Urinary bladder (tissue), 4 donors: ENCODE measurements around the gene GBP2. TPM values are rescaled to one million over a fixed set of nuclear protein-coding genes. Genes with fewer than 3 reads are reported as not detected.

Experiments used
- DNase-seq: peaks from one replicate; pipeline ENCODE4 v3.0.0-alpha.2; 2015; ENCODE audit errors: extremely low spot score
- H3K27ac ChIP-seq: one replicate; pipeline ENCODE4 v1.5.1; 2013; ENCODE audit warnings: low read depth, mild to moderate bottlenecking, moderate library complexity
- H3K36me3 ChIP-seq: one replicate; pipeline ENCODE4 v1.6.1; 2013; ENCODE audit warnings: mild to moderate bottlenecking, moderate library complexity; ENCODE audit not compliant: insufficient read depth
- H3K4me1 ChIP-seq: one replicate; pipeline ENCODE4 v1.6.1; 2013; ENCODE audit warnings: mild to moderate bottlenecking, moderate library complexity; ENCODE audit not compliant: insufficient read depth
- H3K4me3 ChIP-seq: one replicate; pipeline ENCODE4 v1.5.1; 2013; ENCODE audit warnings: low read depth, low read length
- WGBS: extraction: QIAGEN DNeasy Blood & Tissue Kit; methylation state at CpG from one replicate; pipeline ENCODE4 v1.1.7; 2013; 5-methylcytosine and 5-hydroxymethylcytosine counted together
- polyA plus RNA-seq: library from polyadenylated mRNA; stranded (reverse); fragments of 200-250 nt; gene quantifications from one replicate; pipeline ENCODE4 v1.2.3, GENCODE V29; 2013
- total RNA-seq: library from RNA; depleted of rRNA; stranded (reverse); fragments of >200 nt; gene quantifications from one replicate; pipeline ENCODE4 v1.2.3, GENCODE V29; 2014
- donor health status: healthy with polysubstance abuse.
- donor health status: healthy.

GBP2 gene, protein sequence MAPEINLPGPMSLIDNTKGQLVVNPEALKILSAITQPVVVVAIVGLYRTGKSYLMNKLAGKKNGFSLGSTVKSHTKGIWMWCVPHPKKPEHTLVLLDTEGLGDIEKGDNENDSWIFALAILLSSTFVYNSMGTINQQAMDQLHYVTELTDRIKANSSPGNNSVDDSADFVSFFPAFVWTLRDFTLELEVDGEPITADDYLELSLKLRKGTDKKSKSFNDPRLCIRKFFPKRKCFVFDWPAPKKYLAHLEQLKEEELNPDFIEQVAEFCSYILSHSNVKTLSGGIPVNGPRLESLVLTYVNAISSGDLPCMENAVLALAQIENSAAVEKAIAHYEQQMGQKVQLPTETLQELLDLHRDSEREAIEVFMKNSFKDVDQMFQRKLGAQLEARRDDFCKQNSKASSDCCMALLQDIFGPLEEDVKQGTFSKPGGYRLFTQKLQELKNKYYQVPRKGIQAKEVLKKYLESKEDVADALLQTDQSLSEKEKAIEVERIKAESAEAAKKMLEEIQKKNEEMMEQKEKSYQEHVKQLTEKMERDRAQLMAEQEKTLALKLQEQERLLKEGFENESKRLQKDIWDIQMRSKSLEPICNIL
- total RNA-seq (49.8 TPM), polyA plus RNA-seq (153 TPM)

DNA sequence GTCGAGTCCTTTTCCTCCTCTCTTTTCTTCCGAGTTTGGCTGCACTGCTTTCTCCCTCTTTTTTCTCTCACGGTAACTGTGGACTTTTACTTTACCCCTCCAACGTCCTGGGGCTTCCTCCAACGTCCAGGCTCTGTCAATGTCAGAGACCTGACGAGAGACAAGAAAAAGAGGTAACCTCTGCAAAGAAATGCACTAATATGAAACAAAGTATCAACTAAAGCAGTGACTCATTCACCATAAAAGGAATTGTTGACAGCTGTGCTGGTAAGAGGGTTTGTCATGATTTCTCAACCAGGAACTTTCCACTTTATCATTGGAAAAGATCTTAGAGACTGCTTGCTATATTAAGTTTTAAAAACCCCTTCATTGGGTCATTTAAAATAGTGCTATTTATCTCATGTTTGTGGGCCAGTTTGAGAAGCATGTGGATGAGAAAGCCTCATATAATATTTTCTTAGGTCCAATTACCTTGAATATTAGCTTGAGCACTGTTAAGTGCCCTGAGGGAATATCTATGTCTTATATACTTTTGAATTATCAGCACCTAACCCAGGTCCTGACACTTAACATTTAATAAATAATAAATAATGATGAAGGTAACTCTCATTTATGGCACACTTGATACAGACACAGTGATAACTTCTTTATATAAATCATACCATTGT is at the start of gene GBP2:
Gene GBP2 (minus strand): TSS at position 202 of the 668 bp plus-strand sequence. CDS start 4,148 bp downstream, outside the sequence.
- 1% methylated on average over 6 of the region's 6 CpGs for WGBS
- Histone ChIP-seq H3K27ac (peak within 1 kb of the TSS; percentile 74), H3K4me3 (peak within 1 kb of the TSS; percentile 79), H3K36me3 (peaks cover under 1% of the 10 kb centered on the region), H3K4me1 (no peaks in the 10 kb centered on the region)
- no peak for DNase-seq

DNA sequence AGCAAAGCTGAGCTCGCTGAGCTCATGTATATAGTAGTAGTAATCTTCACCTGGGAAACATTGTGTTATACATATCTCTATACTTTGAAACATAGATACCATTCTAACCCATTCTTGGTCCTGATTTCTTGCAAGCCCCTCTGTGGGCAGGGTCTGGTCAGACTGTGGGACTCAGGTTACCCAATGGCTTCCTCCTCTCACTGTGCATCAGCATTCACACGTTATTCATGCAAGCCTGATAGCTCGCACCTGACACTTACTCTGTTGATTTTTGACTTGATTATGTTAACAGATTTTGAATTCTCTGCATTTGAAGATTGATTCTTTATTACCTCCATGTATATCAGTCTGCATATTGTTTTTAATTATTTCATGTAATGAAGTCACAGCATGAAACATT is 48.6 kb upstream of the GBP2 start:
- no peak for DNase-seq
- Histone ChIP-seq H3K4me1 (no peaks in the 10 kb centered on the region), H3K4me3 (no peak overlapping the region), H3K36me3 (no peaks in the 10 kb centered on the region), H3K27ac (no peak overlapping the region)
- WGBS: 89% methylated on average over 3 of the region's 3 CpGs

DNA sequence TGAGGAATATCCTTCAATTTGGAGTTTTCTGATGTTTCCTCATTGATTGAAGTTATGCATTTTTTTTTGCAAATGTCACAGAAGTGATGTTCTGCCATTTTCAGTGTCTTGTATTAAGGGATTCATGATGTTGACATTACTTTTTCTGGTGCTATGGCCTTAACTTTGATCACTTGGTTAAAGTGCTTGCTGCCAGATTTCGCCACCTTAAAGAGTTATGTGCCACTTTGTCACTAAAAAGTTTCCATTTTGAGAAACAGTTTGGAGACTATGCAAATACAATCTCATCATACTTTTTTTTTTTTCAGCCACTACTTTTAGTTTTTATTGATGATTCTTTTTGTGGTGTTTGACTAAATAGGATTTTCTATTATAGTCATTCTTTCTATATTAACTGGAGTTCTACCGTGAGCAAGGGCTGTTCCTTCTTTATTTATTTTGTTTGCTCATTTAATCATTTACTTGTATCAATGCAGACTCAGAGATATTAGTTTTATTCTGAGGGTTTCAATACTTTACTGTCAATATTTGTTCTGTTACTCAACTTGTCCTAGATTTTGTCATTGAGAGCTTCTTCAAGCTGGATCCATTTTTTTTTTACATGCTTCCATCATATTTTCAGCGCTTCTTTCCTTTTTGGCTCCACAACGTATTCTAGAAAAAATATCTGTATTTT is 46.7 kb upstream of the GBP2 start:
- Histone ChIP-seq H3K4me1 (no peaks in the 10 kb centered on the region), H3K27ac (no peak overlapping the region), H3K36me3 (no peaks in the 10 kb centered on the region), H3K4me3 (no peak overlapping the region)
- DNase-seq: no peak
- 94% methylated on average over 4 of the region's 4 CpGs for WGBS

DNA sequence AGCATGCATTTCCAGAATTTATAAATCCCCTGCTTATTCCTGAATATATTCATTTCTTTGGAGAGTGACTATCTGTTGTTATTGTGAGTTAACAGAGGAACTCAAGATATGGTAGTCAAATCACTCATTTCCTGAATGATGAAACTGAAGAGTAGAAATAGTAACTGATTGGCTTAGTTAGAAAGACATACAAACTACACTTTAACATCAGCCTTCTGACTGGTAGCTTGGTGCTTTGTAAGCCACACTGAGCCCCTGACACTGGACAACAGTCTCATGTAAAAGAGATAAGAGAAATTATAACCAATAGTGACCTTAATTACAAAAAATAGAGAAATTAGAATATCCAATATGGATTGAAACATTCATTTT is 45.1 kb upstream of the GBP2 start:
- Histone ChIP-seq H3K36me3 (no peaks in the 10 kb centered on the region), H3K4me3 (no peak overlapping the region), H3K27ac (no peak overlapping the region)

DNA sequence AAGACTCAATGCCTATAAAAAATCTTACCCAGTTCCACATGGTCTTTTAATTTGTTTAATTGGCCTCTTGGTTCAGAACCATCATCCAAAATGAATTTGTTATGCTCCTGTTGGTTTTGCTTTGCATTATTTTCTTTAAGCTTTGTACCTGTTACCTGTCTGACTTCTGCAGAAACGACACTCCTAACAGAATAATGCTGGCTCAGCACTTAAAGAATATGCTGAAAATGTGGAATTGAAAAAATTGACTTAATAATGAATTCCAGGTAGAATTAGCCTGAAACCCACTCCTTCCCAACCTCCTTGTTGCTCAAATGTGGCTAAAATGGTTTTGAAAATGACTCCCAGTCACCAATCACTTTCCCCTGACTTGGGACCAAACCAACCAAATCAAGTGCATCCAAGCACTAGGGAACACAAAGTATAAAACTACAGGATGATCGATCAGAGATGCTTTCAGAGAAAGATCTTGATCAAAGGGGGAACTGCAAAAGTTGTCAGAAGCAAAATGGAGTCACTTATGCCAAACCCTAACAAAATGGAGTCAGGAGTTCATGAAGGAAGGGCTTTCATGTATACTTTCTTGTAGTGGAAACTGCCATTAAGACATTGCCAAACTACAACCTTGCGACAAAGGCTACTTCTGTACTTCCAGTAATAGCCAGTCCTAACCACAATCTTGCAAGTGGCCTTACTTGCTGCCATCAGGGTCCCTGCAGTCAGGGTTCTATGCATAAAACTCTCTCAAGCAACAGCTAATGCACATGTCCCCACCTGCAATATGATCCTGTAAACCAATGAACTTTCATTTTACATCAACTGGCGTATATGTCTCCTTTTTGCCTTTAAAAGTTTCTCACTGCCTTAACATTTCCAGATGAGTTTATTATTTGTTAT is 44.5 kb upstream of the GBP2 start:
- no peaks in the 10 kb centered on the region for H3K36me3 ChIP-seq
- no peaks in the 10 kb centered on the region for H3K4me1 ChIP-seq
- 95% methylated on average over 4 of the region's 4 CpGs for WGBS
- no peak for DNase-seq
- H3K4me3 ChIP-seq: no peak overlapping the region
- H3K27ac ChIP-seq: no peak overlapping the region

More for the DNA sequence above, 45.1 kb upstream of the GBP2 start:
- DNase-seq: no peak
- no peaks in the 10 kb centered on the region for H3K4me1 ChIP-seq

DNA sequence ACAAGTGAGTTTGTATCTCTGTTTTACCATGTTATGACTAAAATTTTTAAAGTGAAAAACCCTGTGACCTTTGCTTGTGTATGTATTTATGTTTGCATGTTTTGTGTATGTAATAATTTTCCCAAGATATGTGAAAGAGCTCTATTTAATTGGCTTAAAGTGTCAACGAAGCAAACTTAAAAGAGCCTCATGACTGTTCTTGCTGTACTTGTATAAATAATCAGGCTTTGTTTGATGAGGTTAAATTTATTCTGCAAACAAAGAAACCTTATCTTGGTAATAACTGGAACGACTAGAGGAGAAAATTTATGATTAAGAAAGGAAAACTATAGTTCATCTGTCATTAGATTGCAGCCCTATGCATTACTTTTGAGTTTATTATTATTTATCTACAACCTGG is 43.3 kb upstream of the GBP2 start:
- no peak overlapping the region for H3K27ac ChIP-seq
- H3K4me1 ChIP-seq: no peaks in the 10 kb centered on the region
- DNase-seq: no peak
- no peak overlapping the region for H3K4me3 ChIP-seq
- H3K36me3 ChIP-seq: no peaks in the 10 kb centered on the region
- WGBS: 35% methylated on average over 2 of the region's 2 CpGs

DNA sequence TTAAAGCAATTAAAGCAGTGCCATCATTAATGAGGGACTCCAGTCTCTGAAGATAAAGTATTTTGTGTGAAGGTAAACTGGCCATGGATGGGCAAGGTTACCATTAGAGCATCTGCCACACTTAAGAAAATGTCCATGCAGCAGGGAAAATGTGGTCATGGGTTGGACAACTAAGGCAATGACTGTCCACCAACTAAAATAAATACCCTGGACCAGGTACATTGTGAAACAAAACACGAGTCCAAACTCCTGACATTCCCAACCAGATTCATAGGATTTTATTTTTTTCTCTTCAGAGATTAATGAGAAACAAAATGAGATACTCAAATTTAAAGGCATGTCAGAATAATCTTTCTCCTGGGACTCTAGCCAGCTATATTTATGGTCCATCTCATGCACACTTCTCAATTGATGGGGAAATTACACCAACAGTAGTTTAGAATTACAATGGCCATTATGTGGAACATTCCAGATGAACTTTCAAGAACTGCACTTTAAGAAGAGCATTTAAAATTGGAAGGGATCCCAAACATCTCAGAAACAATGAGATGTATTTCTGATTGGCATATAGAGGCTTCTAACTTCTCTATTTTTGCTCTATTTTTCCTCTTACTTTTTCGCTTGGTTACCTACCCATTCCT is 41.8 kb upstream of the GBP2 start:
- H3K36me3 ChIP-seq: no peaks in the 10 kb centered on the region
- H3K4me3 ChIP-seq: no peak overlapping the region
- no peak overlapping the region for H3K27ac ChIP-seq
- H3K4me1 ChIP-seq: no peaks in the 10 kb centered on the region
- DNase-seq: no peak
- 73% methylated on average over 2 of the region's 2 CpGs for WGBS

DNA sequence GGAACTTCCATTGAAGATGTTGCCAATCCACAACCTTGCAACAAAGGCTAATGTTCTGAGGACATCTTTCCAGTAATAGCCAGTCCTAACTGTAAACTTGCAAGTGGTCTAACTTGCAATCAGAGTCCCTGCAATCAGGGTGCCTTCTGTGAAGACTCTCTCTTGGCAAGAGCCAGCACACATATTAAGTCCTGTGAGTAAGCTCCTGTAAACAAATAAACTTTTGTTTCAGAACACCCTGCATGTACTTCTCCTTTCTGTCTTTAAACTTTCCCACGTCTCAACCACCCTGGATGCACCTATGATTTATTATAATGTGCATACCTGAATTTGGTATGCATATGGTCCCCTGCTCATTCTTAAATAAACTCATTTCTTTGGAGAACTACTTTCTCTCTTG is 40.8 kb upstream of the GBP2 start:
- H3K4me1 ChIP-seq: no peaks in the 10 kb centered on the region
- H3K27ac ChIP-seq: no peak overlapping the region
- DNase-seq: no peak
- 45% methylated on average over 1 of the region's 1 CpG for WGBS
- no peak overlapping the region for H3K4me3 ChIP-seq
- no peaks in the 10 kb centered on the region for H3K36me3 ChIP-seq

DNA sequence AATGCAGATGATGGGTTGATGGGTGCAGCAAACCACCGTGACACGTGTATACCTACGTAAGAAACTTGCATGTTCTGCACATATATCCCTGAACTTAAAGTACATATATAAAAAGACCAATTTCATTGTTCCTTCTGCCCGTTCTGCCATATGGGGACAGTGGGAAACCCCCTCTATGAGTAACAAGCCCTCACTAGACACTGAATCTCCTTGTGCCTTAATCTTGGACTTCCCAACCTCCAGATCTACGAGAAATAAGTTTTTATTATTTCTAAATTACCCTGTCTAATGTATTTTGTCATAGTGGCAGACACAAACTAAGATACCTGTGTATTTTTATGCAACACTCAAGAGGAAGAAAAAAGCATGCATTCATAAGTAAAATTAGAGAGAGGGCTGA is 39.9 kb upstream of the GBP2 start:
- DNase-seq: no peak
- no peak overlapping the region for H3K27ac ChIP-seq
- WGBS: 94% methylated on average over 5 of the region's 5 CpGs
- H3K36me3 ChIP-seq: no peaks in the 10 kb centered on the region
- H3K4me1 ChIP-seq: no peaks in the 10 kb centered on the region
- no peak overlapping the region for H3K4me3 ChIP-seq

DNA sequence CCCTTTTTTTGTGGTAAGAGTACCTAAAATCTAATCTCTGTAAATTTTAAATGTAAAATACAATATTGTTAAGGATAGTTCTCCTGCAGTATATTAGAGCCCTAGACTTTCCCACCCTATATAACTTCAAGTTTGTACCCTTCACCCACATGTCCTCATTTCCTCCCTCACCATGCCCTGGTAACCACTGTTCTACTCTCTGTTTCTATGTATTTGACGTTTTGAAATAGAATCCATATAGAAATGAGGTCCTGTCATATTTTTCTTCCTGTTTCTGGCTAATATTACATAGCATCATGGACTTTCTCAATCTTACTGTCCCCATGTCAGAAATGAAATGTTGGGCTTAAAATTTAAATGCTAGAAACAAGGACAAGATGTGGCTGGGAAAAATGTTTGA is 25.1 kb upstream of the GBP2 start:
- H3K4me3 ChIP-seq: no peak overlapping the region
- no peak for DNase-seq
- H3K36me3 ChIP-seq: no peaks in the 10 kb centered on the region
- H3K27ac ChIP-seq: no peak overlapping the region
- WGBS: 60% methylated on average over 1 of the region's 1 CpG
- no peaks in the 10 kb centered on the region for H3K4me1 ChIP-seq

DNA sequence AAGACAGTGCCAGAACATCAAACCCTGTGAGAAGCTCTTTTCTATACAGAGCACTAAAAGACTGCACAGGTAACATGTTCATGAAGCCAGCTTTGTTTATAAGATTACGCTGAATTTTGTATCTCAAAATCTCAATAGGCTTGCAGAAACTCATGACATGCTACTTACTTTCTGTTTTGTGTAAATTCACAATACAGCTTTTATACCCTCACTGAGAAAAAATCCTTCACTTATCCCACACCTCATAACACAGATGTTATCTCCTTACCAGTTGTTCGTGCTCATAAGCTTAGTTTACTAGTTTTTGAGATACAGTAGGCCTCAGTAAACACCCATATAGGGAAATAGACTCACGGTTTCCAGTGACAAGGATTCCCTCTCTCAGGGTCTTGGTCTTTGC is 24.1 kb upstream of the GBP2 start:
- H3K4me3 ChIP-seq: no peak overlapping the region
- WGBS: 58% methylated on average over 3 of the region's 3 CpGs

DNA sequence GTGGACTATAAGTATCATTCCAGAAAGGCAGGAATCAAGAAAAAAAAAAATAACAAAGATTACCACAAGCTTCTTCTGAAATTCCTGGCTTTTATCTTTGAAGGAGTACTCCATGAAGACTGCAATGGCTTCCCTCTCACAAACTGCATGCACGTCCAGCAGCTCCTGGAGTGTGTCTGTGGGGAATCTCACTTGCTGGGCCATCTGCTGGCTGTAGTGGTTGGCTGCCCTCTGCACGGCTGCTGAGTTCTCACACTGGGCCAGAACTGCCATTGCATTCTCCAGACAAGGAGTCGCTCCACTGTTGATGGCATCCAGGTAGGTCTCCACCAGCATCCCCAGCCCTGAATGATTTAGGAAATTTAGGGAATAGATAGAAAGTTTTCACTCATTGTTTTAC is 23.3 kb upstream of the GBP2 start:
- DNase-seq: no peak

More for the DNA sequence above, 24.1 kb upstream of the GBP2 start:
- no peaks in the 10 kb centered on the region for H3K36me3 ChIP-seq
- H3K27ac ChIP-seq: no peak overlapping the region
- H3K4me1 ChIP-seq: no peaks in the 10 kb centered on the region
- no peak for DNase-seq

More for the DNA sequence above, 23.3 kb upstream of the GBP2 start:
- Histone ChIP-seq H3K27ac (no peak overlapping the region), H3K36me3 (no peaks in the 10 kb centered on the region), H3K4me3 (no peak overlapping the region), H3K4me1 (no peaks in the 10 kb centered on the region)
- WGBS: 38% methylated on average over 3 of the region's 3 CpGs
